Measurements from ENCODE around the gene ANKFN1.

Gene ANKFN1

DNA sequence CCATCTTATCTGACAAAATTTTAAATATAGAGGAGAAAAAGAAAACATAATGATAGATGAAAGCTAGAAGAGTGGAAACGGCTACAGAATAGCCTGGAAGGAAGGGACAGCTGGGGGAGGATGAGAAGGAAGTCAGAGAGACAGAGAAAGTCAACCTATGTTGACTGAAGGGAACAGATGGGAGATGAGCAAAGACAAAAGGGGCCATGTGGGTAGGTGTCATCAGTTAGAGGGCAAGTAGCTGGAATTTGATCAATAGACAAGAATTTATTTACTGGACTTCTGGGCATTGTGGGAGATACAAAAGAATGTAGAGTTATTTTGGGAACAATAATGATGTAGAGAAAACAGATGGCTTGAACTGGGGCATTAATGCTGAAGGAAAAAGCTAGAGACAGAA, 194.4 kb downstream of the ANKFN1 start:
- DNase-seq (ENCODE audit: extremely low read depth, low read depth) = no peak
- TF ChIP-seq, protein P1, sequence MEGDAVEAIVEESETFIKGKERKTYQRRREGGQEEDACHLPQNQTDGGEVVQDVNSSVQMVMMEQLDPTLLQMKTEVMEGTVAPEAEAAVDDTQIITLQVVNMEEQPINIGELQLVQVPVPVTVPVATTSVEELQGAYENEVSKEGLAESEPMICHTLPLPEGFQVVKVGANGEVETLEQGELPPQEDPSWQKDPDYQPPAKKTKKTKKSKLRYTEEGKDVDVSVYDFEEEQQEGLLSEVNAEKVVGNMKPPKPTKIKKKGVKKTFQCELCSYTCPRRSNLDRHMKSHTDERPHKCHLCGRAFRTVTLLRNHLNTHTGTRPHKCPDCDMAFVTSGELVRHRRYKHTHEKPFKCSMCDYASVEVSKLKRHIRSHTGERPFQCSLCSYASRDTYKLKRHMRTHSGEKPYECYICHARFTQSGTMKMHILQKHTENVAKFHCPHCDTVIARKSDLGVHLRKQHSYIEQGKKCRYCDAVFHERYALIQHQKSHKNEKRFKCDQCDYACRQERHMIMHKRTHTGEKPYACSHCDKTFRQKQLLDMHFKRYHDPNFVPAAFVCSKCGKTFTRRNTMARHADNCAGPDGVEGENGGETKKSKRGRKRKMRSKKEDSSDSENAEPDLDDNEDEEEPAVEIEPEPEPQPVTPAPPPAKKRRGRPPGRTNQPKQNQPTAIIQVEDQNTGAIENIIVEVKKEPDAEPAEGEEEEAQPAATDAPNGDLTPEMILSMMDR (IDR thresholded peaks at IDR 0.05; ENCODE audit: low read depth, low read length) = no peak

DNA sequence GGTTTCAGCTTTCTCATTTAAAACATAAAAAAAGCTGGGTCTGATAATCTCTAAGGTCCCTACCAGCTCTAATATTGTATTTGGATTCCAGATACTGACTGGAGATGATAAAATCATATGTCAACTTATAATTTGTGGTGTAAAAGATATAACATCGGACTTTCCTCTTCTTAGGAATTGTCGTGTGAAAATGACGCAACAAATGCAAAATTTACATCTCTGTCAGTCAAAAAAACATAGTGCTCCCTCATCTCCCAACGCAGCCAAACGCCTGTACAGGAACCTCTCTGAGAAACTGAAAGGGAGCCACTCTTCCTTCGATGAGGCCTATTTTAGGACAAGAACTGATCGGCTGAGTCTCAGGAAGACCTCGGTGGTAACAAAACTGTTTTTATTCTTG, 197.3 kb downstream of the ANKFN1 start:
- TF ChIP-seq, protein P1 (IDR thresholded peaks at IDR 0.05; ENCODE audit: low read depth, low read length) = no peak

DNA sequence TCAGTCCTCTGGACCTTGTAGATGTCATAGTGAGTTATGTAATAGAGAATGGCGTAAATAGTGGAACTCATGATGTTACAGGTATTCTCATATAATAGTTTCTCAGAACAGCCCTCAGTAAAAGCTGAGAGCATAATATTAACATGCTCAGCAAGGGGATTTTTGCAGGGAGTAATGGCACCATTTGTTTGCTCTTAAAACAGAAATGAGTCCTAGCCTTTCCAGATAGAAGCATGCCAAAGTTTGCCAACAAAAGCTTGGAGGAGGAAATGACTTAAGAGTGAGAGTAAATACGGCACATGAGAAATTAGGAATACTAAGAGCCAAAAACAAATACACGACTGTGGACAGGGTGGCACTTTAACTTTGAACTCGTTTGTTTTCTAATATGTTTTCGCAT, 198.4 kb downstream of the ANKFN1 start:
- DNase-seq (ENCODE audit: extremely low read depth, low read depth) = no peak
- TF ChIP-seq, protein P1 (IDR thresholded peaks at IDR 0.05; ENCODE audit: low read depth, low read length) = no peak

More for the DNA sequence above, 197.3 kb downstream of the ANKFN1 start:
- DNase-seq (ENCODE audit: extremely low read depth, low read depth) = no peak

DNA sequence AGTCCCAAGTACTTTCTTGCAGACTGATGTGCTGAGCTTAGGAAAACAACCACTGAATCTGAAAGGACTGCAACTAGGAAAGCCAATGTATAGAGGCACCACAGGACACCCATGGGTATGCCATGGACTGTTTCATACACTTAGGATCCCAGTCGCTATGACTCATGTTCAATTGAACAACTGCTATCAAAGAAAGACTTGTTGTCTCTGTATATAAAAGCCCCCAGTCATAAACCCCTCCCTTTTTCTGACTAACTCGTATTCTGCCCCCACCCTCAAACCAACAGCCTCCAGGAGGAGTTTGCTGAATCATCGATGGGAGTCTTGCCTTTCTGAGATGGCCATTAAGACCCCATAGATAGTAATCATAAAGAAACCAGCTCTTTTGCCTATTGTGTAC, 205.4 kb downstream of the ANKFN1 start:
- DNase-seq (ENCODE audit: extremely low read depth, low read depth) = no peak
- TF ChIP-seq, protein P1 (IDR thresholded peaks at IDR 0.05; ENCODE audit: low read depth, low read length) = no peak

DNA sequence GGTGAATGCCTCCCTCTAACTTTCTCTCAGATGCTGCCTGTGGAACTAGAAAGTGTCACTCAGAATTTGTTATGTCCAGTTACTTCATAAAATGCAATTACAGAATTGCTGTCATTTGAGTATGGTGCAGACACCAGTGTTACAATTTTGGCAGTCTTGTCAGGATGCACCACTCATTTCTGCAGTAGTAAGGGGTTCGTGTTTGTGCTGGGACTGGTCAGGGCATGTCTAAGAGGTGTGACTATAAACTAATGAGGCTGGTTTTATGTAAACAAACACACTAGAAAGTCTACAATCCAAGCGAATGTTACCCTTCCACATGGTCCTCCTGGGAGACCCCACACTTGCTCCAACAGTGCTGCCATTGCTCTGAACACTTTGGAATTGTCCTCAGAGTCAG, 206.2 kb downstream of the ANKFN1 start:
- TF ChIP-seq, protein P1 (IDR thresholded peaks at IDR 0.05; ENCODE audit: low read depth, low read length) = no peak
- DNase-seq (ENCODE audit: extremely low read depth, low read depth) = no peak

DNA sequence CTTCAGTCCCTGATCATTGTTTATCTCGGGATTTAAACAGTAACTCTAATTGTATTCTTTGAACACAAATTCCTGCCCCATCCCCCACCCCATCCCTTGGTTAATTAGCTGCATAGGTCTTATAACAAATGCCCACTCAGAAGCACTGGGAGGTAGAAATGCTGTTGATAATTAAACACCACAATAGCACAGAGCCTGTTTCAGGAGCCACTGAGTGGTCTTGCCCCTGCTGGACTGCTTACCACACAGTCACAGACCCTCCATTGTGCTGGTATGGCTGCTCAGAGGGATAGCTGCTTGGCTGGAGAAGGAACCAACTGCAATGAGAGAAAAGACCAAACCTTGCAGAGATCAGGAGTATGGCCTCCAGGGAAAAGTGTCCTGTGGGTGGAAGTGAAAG, 214.1 kb downstream of the ANKFN1 start:
- DNase-seq (ENCODE audit: extremely low read depth, low read depth) = no peak
- TF ChIP-seq, protein P1 (IDR thresholded peaks at IDR 0.05; ENCODE audit: low read depth, low read length) = no peak

DNA sequence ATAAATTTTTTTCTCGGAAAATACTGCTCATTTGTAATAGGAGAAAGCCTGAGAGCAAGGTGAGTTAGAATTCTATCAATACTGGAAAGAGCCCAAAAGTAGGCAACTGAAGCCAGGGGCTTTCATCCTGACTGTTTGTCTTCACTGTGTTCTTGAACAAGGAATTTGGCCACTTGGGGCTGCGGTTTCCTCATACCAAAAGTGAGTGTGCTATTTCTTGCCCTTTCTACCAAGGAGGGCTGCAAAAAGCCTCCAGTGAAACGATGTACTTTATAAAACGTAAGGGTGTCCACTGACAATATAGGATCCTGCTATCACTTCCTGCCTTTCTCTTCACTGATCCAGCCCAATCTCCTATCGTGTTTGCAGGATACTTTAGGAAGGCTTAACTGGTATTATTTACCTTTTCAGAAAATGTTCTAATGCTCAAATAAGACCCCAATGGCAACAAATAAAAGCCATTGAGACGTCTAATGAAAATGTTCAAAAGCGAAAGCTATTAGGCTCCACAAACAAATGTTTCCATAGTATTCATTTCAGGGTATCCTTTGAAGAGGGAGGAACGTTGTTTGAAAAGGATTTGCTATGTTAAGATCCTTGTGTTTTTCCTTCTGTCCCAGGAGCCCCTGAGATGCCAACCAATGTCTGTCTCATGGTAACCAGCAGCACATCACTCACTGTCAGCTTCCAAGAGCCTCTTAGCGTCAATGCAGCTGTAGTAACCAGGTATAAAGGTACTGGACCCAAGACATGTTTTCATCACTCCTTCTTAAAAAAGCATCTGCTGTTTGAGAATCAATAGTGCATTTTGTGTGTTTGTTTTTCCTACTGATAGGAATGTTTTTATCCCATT, 220.9 kb downstream of the ANKFN1 start:
- TF ChIP-seq, protein P1 (IDR thresholded peaks at IDR 0.05; ENCODE audit: low read depth, low read length) = no peak
- DNase-seq (ENCODE audit: extremely low read depth, low read depth) = no peak

All from AG09319 (cell line).